HG03469 (cell line): ENCODE measurements around the gene GUCA1C.

Experiments
- ATAC-seq: cut with Tn5 transposase; IDR thresholded peaks from one replicate; pipeline ENCODE4 v1.9.1; 2021; ENCODE audit warnings: mild to moderate bottlenecking, moderate library complexity, moderate number of reproducible peaks; ENCODE audit not compliant: unreplicated experiment

GUCA1C gene, protein sequence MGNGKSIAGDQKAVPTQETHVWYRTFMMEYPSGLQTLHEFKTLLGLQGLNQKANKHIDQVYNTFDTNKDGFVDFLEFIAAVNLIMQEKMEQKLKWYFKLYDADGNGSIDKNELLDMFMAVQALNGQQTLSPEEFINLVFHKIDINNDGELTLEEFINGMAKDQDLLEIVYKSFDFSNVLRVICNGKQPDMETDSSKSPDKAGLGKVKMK

GRCh38 chr3:108953700-108954099 lies at the start of gene GUCA1C:
Gene GUCA1C, minus strand, starts transcription at chr3:108953879. Its CDS starts 117 bp downstream, at chr3:108953762.
- ATAC-seq: no peak

DNA sequence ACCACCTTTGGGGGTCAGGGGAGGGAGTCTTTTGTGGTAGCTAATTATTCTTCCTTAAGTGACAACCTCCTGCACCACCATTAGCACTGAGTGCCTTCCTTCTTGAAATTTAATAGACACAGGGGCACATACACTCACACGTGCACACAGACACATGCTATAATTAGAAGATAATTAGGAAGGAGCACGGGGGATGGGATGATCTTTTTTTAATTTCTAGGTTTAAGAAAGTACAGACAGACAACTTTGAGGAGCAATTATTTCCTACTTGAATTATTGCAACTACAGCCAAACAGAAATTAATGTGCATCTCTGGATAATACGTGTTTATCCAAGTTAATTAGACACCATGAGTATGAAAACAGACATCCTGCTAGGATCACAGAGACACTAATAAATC lies 44.8 kb upstream of the GUCA1C start:
- no peak for ATAC-seq

- ATAC-seq: no peak
Measured at GRCh38 chr3:108985844-108986243, 32.2 kb upstream of the GUCA1C start.

GRCh38 chr3:108983051-108983450 lies 29.4 kb upstream of the GUCA1C start:
- ATAC-seq: no peak

DNA sequence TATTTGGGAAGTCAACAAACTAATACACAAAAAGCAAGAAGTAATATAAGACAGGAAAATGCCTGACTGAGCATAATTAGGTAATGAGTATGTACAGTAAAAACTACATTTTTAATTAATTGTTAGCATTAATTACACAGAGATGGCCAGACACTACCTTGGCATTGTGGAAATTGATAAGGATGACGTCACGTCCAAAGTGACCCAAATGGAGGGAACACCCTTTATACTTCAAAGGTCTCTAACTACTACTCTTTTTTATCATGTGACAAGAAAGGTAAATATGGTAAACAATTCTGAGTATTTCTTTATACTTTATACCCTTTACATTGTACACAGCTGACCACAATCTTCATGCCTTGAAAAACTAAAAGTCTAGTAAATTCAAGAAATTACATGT lies 22.4 kb upstream of the GUCA1C start:
- ATAC-seq: no peak

DNA sequence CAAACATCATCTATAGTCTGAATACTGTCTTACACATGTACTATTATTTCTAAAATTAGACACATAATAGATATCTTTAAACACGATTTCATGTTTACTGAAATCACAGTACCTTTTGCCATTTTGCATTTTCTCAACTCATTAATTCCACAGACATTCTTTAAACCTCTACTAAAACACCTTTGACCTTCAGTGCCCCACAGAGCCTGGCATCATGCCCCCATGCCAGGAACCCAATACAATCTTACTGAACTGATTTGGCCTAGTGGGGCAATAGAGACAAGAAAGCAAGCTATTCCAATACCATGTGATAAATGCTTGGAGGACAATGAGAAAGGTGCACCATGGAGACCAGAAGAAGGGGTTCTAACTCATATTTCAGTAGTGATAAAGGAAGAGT lies 19.3 kb upstream of the GUCA1C start:
- no peak for ATAC-seq

DNA sequence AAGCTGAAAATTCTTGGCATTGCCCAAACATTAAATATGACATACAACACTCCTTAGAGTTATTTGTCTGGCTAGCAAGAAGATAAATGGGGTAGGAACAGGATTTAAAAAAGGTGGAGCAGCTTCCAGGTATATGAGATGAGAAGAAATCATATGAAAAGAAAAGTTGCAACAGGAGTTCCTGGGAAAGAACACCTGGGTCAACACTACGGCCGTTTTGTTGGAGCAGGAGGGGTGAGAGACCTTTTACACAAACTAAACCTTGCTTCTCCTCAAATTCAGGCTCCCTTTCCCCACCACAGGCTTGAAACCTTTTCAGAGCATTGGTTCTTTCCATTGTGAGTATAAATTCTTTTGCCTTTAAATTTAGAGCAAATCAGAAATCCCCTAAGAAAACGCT lies 18.8 kb upstream of the GUCA1C start:
- ATAC-seq: no peak

GRCh38 chr3:108970561-108970960 lies 16.9 kb upstream of the GUCA1C start:
- no peak for ATAC-seq

DNA sequence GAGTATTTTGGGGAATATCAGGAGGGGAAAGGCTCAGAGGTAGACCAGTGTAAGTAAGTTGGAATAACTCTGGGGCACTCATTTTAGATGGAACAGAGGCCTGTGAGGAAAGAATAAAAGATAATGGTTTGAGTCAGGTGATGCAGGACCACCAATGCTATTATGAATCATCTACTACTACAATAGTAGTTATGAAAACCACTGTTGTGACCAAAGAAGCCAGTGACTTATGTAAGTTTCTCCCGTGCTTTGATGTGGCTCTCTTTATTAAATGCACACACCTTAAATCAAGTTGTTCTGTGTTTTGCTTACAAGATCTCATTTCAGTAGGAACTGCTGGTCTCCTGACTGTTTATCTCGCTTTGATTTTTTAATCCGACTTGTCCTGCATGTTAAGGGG lies 13.1 kb upstream of the GUCA1C start:
- ATAC-seq: no peak

DNA sequence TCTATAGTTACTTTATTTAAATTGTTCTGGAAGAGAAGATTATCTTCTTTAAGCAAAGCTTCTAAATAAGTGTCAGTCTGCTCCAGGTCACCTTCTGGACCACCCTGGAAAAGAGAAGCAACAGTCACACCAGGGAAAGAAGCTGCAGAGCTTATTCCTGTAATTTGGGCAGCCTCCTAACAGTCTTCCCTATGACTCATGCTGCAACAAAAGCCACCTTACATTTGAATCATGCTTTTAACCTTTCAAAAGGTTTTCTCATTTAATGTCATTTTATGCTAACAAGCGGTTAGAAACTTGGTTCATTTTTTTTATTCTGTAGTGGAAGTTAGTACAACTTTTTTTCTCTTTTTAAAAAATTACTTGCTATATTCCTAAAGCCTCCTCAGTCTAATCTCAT lies 5.3 kb upstream of the GUCA1C start:
- ATAC-seq: no peak

DNA sequence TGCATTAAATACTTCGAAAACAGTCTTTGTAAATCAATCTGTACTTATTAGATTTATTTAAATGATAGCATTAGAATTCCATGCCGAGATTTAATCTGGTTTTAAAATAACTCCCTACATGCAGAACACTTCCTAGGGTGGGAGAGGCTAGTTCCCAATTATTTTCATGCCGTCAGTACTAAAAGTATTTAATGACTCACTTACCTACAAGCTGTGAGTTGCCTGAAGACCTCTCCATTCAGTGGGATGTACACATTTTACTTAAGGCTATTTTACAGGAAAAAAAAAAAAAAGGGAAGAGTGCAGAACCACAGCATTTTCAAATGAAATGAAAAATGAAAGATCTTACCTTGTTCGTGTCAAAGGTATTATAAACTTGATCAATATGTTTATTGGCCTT lies 469 bp downstream of the GUCA1C start:
- ATAC-seq: no peak

- no peak for ATAC-seq
Measured at GRCh38 chr3:108951820-108952501, 1.7 kb downstream of the GUCA1C start.

- no peak for ATAC-seq
Measured at GRCh38 chr3:108947855-108948254, 5.8 kb downstream of the GUCA1C start.

GRCh38 chr3:108946292-108947285 lies 7.1 kb downstream of the GUCA1C start:
- no peak for ATAC-seq

GRCh38 chr3:108940568-108941263 lies 13.0 kb downstream of the GUCA1C start:
- no peak for ATAC-seq

- no peak for ATAC-seq
Measured at GRCh38 chr3:108940166-108940565, 13.5 kb downstream of the GUCA1C start.

GRCh38 chr3:108936924-108937689 lies 16.6 kb downstream of the GUCA1C start:
- ATAC-seq: no peak

GRCh38 chr3:108931035-108931434 lies 22.6 kb downstream of the GUCA1C start:
- no peak for ATAC-seq

- ATAC-seq: no peak
Measured at GRCh38 chr3:108918866-108919265, 34.8 kb downstream of the GUCA1C start.
